ENCODE data around the gene ABCC6. TPM values are rescaled to one million over a fixed set of nuclear protein-coding genes. Genes with fewer than 3 reads are reported as not detected.

Gene ABCC6
- total and polyA plus RNA-seq, 2 donors (not counting 3 experiments of a cell fraction or from before 2014, with no cell fraction given): 0.07 to 0.84 TPM

- H3K9ac ChIP-seq (replicated peaks; ENCODE audit: extremely low read depth, insufficient read depth, low read length): no peak overlapping the region
- H4K20me1 ChIP-seq (replicated peaks; ENCODE audit: control insufficient read depth, extremely low read depth, insufficient read depth, low read length): no peaks in the 10 kb centered on the region
- intact Hi-C loops (cut with micrococcal nuclease) (no loop called here), dilution Hi-C loops (cut with MboI; ENCODE audit: extremely low pct_ligation_motif_present, low sequenced_read_pairs) (no loop called here)
- no peaks in the 10 kb centered on the region for H3K9me3 ChIP-seq (replicated peaks; ENCODE audit: control insufficient read depth, insufficient read depth, low read length)
- no peaks in the 10 kb centered on the region for H3K4me1 ChIP-seq (ENCODE audit: control insufficient read depth, extremely low read depth, insufficient read depth, low read length)
- no peak for FAIRE-seq
- no peaks in the 10 kb centered on the region for H3K79me2 ChIP-seq (ENCODE audit: control insufficient read depth, insufficient read depth, low read length)
- H2AFZ ChIP-seq (ENCODE audit: low read depth, low read length): no peak overlapping the region
- BruUV-seq (replicated peaks): no TSS peak
- no peak overlapping the region for H3K4me2 ChIP-seq (ENCODE audit: insufficient read depth, low read length)
- ChIA-PET POLR2A (no interaction called here), CTCF (interaction anchor here (2.2 kb wide), 1 partner anchor 11 kb away, joined by 5 read pairs; no protein-coding TSS in a partner anchor)
- no peak for TF ChIP-seq EZH2 (IDR thresholded peaks at IDR 0.05; ENCODE audit: borderline replicate concordance, low read depth, low read length, severe bottlenecking)
- TF ChIP-seq POLR2AphosphoS5 (IDR thresholded peaks at IDR 0.05; ENCODE audit: insufficient read depth, low read depth, low read length): no peak
- TF ChIP-seq GATA2 (IDR thresholded peaks at IDR 0.05; ENCODE audit: insufficient read depth, insufficient read length, low read depth, low read length): no peak
- TF ChIP-seq FOS (IDR thresholded peaks at IDR 0.05; ENCODE audit: borderline replicate concordance, insufficient read depth, low read length): no peak
- TF ChIP-seq CTCF (IDR thresholded peaks at IDR 0.05; ENCODE audit: extremely low read depth in 1 of 2, insufficient read depth in 1 of 2, low read depth in 1 of 2, low read length in 2 of 2): no peak
- TF ChIP-seq, protein P1, sequence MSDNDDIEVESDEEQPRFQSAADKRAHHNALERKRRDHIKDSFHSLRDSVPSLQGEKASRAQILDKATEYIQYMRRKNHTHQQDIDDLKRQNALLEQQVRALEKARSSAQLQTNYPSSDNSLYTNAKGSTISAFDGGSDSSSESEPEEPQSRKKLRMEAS (IDR thresholded peaks at IDR 0.05; ENCODE audit: insufficient read depth, insufficient read length): no peak
- no peak for TF ChIP-seq JUN (IDR thresholded peaks at IDR 0.05; ENCODE audit: borderline replicate concordance, insufficient read depth, insufficient read length, low read depth)
- TF ChIP-seq POLR2A (IDR thresholded peaks at IDR 0.05; ENCODE audit: low read depth, low read length): no peak
- no peak for TF ChIP-seq MYC (IDR thresholded peaks at IDR 0.05; ENCODE audit: low read depth, low read length)
- no peak overlapping the region for H3K4me3 ChIP-seq (replicated peaks in 1 of 3; ENCODE audit: insufficient read depth in 1 of 3, low read depth in 1 of 3, low read length in 3 of 3)
- DNase-seq (ENCODE audit: low read depth, low spot score): no peak
- H3K9me1 ChIP-seq (replicated peaks; ENCODE audit: control insufficient read depth, extremely low read depth, insufficient read depth, low read length): no peaks in the 10 kb centered on the region
- H3K27ac ChIP-seq (ENCODE audit: insufficient read depth, low read depth, low read length): no peak overlapping the region
- H3K36me3 ChIP-seq (ENCODE audit: control insufficient read depth in 2 of 2, extremely low read depth in 1 of 2, insufficient read depth in 2 of 2, low read length in 2 of 2): no peaks in the 10 kb centered on the region
- peaks cover 0 to 1% of the 10 kb centered on the region in 2 experiments for H3K27me3 ChIP-seq (ENCODE audit: control insufficient read depth in 2 of 2, insufficient read depth in 2 of 2, low read length in 2 of 2)
These were observed 38.2 kb downstream of the ABCC6 start for GRCh38 chr16:16185095-16185494.

All from endothelial cell of umbilical vein (primary cell).